CD4-positive, alpha-beta T cell treated with Interleukin-6 for 4 hours (primary cell): ENCODE measurements around the gene TLCD1.

Source experiments
- DNase-seq: peaks from one replicate; pipeline ENCODE4 v3.0.0-alpha.2; 2020; ENCODE audit warnings: mixed read lengths

The TLCD1 gene, protein sequence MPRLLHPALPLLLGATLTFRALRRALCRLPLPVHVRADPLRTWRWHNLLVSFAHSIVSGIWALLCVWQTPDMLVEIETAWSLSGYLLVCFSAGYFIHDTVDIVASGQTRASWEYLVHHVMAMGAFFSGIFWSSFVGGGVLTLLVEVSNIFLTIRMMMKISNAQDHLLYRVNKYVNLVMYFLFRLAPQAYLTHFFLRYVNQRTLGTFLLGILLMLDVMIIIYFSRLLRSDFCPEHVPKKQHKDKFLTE

DNA sequence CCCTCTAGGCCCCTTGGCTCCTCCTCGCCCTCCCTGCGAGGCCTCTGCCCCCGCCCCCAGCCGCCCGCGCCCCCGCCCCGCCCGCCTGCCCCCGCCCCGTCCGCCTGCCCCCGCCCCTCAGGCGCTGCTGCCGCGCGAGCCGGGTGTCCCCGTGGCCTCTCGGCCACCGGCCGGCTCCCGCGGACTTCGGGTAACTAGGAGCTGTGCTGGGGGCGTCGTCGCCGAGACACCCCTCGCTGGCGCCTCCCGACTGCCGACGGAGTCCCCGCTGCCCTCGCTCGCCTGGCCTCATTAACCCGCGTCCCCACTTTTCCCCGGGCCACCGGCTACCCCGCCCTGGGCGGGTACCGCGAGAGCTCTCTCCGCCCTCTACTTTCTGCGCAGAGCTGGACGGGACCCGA is at the start of gene TLCD1:
Gene TLCD1, minus strand, starts transcription at position 8 of the 401 bp plus-strand sequence. CDS start 136 bp downstream, outside the sequence.
- peak; percentile 74 for DNase-seq

DNA sequence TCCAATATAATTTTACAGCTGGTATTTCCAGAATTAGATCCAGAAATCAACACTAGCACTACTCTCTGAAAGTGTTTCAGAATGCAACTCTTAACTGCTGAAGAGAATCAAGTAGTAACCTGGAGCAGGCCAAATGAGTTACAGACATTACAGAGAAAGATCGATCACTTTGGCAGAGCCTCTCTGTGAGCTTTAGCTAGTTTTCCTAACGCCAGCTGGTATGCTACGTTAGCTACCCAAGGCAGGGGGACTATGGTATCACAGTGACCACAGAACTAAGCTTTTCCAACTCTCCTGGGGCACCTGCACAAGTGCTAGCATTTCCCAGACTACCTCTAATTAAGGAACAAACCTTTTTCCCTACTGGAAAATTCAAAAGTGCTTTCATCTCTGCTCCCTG is 48.2 kb upstream of the TLCD1 start:
- no peak for DNase-seq

DNA sequence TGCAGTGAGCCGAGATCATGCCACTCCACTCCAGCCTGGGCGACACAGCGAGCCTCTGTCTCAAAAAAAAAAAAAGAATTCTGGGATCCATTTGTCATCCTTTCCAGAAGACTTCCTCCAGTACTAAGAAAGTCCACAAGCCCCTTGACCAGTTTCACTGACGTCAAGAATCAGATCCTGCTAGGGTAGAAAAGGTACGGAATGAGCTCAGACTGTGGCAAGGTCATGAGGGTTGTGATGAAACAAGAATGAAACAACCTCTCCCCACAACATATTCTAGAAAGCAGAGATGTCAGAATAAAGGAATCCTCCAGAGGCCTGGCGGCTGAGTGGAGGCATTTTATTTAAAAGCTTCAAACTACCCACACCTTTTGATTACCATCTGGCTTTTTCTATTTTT is 47.7 kb upstream of the TLCD1 start:
- no peak for DNase-seq

DNA sequence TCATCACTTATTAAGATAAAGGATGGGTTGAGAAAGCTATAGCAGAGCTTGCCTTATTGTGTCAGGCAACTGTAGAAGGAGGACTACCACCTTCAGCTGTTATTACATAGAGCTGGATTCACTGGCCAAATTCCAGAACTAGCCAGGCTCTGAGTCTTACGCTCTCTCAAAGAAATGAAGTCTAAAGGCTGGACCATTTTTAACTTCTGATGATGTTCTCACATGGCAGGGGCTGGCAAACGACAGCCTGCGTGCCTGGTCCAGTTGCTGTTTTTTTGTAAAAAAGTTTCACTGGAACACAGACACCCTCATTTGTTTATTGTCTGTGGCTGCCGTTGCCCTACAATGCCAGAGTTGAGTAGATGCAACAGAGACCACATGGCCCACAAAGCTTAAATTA is 39.0 kb upstream of the TLCD1 start:
- no peak for DNase-seq

DNA sequence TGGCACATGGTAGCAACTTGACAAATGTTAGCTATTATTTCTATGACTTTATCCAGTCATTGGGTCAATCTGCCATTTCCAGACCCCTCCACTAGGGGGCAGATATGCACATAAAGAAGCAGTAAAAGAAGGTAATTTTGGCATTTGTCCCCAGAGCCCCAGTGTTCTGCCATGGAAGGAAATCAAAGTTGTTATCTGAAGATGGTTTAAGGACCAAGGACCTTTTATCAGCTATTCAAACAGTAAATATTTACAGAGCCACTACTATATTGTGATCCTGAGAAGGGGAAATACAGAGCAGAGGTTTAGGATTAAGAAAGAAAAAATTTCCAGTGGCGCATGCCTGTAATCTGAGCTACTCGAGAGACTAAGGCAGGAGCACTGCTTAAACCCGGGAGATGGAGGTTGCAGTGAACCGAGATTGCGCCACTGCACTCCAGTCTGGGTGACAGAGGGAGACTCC is 37.8 kb upstream of the TLCD1 start:
- peak; percentile 81 for DNase-seq

DNA sequence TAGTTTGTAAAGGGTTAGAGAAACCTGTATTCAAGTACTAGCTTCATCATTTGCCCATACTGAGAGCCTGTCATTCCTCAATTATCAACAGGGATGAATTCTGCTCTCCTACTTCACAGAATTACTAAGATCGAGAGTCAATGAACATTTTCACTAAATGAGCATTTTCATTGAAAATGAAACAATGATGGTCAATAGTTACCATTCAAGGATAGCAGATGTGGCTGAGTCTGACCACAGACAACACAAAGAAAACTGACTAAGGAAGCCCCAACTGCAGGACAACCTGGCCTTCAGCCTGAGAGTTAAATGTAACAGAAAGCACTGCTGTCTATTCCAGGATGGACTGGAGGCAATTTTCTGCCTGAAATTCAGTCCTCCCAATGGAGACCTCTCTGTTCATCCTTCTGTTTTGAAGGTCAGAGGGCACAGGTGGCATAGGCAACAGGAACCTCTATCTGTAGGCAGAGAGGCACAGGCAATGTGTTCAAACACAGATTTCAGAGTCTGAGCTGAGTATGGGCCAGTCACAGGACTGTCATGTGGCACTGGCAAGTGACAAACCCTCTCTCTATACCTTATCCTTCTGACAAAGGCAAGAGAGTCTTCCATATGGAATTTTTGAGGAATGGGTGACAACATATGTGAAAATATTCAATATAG is 37.2 kb upstream of the TLCD1 start:
- no peak for DNase-seq

DNA sequence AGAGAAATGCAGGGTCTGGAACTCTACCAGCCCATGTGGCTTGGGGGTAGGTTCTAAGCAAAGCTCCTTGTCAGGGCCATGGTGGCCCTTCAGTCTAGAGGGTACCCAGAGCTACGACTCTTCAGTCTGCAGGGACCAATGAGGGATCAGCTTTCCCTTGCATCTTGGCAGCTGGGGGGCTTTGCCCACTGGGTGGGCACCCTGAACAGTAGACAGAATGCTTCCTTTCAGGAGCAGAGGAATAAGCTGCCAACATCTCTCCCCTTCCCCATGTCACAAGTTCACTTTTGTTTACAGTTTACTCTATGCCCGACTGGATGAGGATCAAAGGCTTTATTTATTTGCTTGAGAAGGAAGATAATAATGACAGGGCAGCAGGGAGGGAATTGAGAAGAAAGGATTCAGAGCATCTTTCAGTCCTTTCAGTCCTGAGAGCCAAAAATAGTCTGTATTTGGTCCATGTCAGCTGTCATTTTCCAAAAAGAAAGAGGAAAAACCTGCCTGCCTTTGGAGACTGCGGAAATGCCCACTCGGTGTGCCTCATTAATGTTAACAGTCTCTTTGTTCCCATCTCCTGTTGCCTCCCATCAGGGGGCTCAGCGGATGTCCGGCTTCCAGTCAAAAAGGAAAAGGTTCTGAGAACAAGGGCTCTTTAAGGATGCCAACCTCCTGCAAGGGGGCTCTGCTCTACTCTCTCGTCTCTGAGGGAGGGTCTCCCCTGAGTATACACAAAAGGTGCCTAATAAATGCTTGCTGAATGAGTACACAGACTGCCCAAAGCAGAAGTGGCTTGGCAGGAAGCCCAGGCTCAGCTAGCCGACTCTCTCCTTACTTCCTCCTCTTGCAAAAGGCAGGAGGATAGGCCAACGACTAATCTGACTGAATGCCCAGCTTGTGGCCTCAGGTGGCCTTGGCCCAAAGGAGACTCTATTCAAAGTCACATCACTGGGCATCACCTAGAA is 34.8 kb upstream of the TLCD1 start:
- DNase-seq, result no peak

DNA sequence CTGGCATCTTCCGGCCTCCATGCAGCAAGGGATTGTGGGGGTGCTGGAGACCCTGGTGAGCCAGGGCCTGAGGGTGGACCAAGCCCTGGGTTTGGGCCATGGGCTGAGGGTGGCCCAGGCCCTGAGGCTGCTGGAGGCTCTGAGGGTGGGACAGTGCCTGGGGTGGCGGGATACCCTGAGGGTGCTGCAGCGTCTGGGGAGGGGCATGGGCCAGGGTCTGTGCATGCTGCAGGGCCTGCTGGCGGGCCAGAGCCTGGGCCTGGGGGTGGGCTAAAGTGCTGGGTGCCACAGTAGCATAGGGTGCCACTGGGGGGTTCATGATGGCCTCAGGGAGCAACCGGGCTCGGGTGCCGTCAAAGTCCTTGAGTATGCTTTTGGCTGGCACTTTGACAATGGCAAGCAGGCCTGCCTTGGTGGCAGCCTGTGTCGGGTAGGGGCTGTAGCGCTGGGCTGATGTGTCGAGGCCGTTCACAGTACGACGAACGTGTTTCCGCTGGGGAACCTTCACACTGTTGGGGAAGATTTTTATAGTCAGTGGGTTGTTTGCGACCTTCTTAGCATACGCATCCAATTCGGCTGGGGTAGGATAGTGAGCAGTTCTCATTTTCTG is 33.3 kb upstream of the TLCD1 start:
- no peak for DNase-seq

DNA sequence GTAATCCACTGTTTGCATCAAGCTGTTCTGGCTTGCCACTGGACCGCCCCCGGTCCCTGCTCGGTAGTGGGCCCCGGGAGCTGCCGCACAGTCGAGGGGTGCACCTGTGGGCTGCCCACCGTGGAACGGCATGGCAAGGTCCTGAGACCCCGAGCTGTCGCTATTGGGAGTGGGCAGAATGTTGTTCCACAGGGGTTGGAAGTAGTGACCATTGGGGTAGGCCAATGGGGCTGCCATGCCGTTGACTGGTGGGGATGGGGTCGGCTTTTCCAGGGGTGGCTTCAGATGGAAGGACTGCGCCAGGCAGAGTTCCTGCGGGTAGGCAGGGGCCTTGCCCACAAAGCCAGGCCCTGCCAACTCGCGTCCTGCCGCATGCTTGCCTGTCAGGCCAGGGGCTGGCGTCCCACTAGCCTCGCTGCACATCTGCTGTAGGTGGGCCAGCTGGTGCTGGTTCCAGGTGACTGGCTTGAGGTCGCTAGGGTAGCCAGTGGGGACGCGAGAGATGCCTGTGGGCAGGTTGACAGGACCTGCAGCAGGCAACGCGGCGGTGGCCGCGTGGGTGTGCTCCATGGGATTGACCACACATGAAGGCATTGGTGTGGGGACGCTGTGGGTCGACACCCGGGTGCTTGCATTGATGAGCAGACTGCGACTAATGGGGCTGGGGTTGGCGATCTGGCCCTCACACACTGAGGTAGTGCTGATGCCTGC is 32.5 kb upstream of the TLCD1 start:
- DNase-seq, result no peak

DNA sequence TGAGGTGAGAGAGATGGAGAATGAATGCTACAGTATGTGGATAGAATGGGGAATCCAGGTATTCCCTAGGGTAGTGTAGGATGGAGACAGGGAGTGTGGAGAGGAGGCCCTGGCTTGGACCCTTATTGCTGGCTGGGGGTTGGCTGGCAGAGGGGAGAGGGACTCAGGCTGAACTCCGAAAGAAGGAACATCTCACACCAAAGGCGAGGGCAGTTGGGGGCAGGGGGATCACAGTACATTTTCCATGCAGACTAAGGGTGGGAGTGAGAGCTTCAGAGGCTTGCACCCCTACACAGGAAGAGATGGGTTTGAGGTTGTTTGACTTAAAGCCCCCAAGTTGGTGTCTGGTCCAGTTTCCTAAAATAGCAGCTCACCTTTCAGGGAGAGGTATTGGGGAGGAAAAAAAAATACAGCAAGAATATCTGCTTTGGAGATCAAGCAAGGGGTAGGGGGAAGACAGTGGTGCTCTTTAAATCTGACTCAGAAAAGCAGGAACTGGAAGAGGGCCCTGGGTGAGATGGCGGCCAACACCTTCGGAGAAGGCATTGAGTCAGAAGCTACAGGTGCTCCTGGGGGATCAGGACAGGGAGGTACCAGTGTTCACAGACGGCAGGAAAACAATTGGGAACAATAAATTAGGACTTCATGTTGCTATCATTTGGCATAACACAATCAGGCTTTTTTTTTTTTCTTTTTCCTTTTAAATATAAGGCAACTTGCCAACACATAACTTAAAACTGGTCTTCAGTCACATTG is 30.2 kb upstream of the TLCD1 start:
- DNase-seq, result no peak

DNA sequence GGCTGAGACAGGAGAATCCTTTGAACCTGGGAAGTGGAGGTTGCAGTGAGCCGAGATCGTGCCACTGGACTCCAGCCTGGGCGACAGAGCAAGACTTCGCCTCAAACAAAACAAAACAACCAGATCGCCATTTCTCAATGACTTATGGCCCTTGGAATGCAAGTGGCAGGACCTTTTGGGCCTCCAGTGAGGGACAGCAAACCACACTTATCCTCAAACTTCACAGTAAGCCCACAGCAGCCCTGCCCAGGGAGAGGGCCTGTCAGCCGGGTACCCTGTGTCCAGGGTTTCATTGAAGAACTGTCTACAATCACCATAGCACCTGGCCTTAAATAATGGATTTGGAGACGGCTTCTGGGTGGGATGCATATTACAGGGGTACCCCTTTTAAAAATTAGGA is 29.5 kb upstream of the TLCD1 start:
- DNase-seq, result no peak

DNA sequence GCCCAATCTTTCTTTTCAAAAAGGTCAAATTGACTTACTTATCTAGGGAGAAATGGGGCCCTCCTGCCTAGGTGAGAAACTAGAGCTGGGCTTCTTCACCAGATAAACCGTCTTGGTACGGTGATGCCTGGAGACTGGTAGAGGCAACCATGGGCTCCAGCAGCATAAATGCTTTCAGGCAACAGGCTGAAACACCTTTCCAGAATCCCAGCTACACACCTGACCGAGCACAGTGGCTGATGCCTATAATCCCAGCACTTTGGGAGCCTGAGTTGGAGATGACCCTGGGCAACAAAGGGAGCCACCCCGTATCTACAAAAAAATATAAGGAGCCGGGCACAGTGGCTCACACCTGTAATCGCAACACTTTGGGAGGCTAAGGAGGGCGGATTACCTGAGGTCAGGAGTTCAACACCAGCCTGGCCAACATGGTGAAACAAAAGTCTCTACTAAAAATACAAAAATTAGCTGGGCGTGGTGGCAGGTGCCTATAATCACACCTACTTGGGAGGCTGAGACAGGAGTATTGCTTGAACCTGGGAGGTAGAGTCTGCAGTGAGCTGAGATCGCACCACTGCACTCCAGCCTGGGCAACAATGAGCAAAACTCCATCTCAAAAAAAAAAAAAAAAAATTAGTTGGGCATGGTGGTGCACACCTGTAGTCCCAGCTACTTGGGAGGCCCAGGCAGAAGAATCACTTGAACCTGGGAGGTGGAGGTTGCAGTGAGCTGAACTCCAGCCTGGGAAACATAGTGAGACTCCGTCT is 25.8 kb upstream of the TLCD1 start:
- DNase-seq, result no peak

DNA sequence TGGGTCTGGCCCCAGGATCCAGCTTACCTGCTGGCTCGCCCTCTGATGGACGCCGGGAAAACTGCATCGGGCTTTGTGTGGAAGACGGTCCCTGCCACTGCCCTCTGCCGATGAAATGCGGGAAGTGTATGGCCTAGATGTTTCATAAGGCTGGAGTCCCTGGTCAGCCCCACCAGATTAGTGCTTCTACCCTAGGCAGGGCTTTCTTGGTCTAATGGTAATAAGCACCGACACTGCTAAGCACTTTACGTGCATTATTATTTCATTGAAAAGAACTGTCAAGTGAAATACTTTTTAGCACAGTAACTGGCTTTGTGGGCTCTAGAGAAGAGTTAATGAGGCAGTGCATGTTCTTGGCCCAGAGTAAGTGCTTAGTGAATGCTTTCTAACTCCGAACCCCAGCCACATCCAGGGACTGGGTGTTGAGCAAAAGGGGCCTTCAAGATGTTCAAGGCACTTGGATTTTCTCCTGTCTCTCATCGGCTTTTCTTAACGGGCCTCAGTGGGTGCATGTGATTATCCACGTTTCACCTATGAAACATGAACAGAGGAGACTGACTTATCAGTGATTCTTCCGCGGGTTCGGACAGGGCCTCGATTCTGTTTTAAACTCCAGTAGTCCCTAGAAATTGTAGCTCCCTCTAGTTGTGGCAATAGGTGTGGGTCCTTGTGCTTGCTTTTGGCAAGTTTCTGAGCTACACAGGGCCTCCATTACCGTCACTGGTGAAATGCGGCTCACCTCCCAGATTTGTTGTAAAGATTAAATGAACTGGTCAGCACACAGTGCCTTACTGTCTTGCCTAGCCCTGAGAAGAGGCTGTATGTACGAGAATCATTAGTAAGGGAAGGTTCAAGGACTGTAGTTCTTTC is 24.4 kb upstream of the TLCD1 start:
- peak; percentile 91 for DNase-seq

DNA sequence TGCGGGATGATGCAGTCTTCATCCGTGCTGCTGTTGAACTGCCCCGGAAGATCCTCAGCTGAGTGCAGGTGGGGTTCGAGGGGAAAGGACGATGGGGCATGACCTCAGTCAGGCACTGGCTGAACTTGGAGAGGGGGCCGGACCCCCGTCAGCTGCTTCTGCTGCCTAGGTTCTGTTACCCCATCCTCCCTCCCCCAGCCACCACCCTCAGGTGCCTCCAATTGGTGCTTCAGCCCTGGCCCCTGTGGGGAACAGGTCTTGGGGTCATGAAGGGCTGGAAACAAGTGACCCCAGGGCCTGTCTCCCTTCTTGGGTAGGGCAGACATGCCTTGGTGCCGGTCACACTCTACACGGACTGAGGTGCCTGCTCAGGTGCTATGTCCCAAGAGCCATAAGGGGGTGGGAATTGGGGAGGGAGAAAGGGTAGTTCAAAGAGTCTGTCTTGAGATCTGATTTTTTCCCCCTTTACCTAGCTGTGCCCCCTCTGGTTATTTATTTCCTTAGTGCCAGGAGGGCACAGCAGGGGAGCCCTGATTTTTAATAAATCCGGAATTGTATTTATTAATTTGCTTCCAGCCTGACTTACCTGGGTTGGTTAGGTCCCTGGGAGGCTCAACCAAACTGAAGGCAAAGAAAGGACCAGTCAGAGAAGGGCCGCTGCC is 23.6 kb upstream of the TLCD1 start:
- no peak for DNase-seq

DNA sequence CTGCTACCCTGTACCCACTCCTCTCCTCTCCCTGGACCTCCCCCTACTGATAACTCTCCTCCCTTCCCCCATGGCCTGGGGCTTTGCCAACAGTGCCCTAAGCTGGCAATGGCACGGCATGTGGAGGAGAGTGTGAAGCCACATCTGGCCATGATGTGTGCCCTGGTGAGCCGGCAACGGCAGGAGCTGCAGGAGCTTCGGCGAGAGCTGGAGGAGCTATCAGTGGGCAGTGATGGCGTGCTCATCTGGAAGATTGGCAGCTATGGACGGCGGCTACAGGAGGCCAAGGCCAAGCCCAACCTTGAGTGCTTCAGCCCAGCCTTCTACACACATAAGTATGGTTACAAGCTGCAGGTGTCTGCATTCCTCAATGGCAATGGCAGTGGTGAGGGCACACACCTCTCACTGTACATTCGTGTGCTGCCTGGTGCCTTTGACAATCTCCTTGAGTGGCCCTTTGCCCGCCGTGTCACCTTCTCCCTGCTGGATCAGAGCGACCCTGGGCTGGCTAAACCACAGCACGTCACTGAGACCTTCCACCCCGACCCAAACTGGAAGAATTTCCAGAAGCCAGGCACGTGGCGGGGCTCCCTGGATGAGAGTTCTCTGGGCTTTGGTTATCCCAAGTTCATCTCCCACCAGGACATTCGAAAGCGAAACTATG is 23.0 kb upstream of the TLCD1 start:
- no peak for DNase-seq

DNA sequence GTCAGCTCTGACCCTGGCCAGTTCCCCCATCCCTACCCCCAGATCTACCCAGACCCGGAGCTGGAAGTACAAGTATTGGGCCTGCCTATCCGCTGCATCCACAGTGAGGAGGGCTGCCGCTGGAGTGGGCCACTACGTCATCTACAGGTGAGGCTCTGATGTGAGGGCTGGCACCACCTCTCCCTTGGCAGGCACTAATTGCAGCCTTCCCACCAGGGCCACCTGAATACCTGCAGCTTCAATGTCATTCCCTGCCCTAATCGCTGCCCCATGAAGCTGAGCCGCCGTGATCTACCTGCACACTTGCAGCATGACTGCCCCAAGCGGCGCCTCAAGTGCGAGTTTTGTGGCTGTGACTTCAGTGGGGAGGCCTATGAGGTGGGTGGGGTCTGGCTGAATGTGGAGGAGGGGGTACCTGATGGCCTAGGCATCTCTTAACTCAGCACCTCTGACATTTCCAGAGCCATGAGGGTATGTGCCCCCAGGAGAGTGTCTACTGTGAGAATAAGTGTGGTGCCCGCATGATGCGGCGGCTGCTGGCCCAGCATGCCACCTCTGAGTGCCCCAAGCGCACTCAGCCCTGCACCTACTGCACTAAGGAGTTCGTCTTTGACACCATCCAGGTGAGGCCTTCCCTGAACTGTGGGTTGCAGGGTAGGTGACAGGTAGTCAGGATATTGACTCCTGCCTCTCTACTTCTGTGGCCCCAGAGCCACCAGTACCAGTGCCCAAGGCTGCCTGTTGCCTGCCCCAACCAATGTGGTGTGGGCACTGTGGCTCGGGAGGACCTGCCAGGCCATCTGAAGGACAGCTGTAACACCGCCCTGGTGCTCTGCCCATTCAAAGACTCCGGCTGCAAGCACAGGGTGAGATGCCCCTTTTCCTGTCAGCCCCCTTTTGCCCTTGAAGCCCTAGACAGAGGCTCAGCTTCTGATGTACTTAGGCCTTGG is 22.0 kb upstream of the TLCD1 start:
- no peak for DNase-seq

DNA sequence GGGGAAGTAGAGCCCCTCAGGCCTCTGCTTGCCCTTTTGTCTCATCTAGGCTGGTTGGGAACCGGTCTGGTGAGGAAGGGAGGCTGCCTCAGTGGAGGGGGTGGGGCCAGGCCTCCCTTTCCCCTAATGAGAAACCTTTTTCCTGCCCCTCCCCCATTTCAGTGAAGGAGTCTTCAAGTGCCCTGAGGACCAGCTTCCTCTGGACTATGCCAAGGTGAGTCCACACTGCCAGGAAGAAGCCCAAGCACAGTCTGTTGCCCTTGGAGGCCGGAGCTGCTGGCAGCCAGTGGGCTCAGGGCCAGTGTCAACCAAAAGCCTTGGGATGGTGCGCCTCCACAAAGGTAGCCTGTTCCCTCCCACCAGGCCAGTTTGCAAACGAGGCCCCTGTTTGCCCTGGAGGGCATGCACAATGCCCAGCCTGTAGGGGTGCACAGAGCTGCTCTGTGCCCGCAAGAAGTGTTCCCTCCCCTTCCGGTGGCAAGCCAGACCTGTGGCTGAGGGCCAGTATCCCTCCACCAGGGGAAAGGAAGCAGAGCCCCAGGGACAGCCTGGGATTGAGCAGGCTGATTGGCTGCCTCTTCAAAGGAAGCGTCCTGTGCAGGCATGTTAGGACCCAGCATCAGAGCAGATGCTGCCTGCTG is 21.1 kb upstream of the TLCD1 start:
- no peak for DNase-seq
